Activated naive CD4-positive, alpha-beta T cell treated with anti-CD3 and anti-CD28 coated beads, Interleukin-2, amount 10 ng/mL, durations not matched to agents 7 days and 5 days (primary cell): ENCODE data around the gene MRGPRX4.
"Not testable (repeated sequence)": the region's sequence is repeated elsewhere in the genome, so short reads cannot be mapped to it uniquely, and the experiment has no call there.

ENCODE experiments used
- CTCF ChIA-PET: fragments of 350-600 bp; sonication (Branson Sonifier 250); formaldehyde crosslinking; loops from one replicate; lab custom pipeline; 2021; ENCODE audit warnings: antibody characterized with exemption; lab: Charles Lee
- DNase-seq: peaks from one replicate; pipeline ENCODE4 v3.0.0-alpha.2; 2020
- H3K27ac Mint-ChIP-seq: one replicate; pipeline ENCODE4 v1.8.0; 2021; ENCODE audit warnings: mild to moderate bottlenecking, moderate library complexity, mixed read lengths
- H3K27me3 Mint-ChIP-seq: one replicate; pipeline ENCODE4 v1.8.0; 2021; ENCODE audit warnings: mild to moderate bottlenecking, mixed read lengths
- H3K36me3 Mint-ChIP-seq: one replicate; pipeline ENCODE4 v1.8.0; 2021; ENCODE audit warnings: mixed read lengths
- H3K4me1 Mint-ChIP-seq: one replicate; pipeline ENCODE4 v1.8.0; 2021; ENCODE audit warnings: mixed read lengths
- H3K4me3 Mint-ChIP-seq: one replicate; pipeline ENCODE4 v1.8.0; 2021; ENCODE audit warnings: mild to moderate bottlenecking, moderate library complexity, mixed read lengths
- H3K9me3 Mint-ChIP-seq: one replicate; pipeline ENCODE4 v1.8.0; 2021; ENCODE audit warnings: mixed read lengths

The MRGPRX4 gene

GRCh38 chr11:18172666-18173065, at the start of gene MRGPRX4:
MRGPRX4 (plus strand) TSS chr11:18172837; CDS start chr11:18173257, 420 bp downstream.
- no peak within 1 kb of the TSS for H3K27ac Mint-ChIP-seq
- no peak within 1 kb of the TSS for H3K4me3 Mint-ChIP-seq
- DNase-seq = no peak
- CTCF ChIA-PET = no interaction called here
- H3K9me3 Mint-ChIP-seq = no peaks in the 10 kb centered on the region
- peaks cover 25% of the 10 kb centered on the region for H3K27me3 Mint-ChIP-seq
- H3K36me3 Mint-ChIP-seq = no peaks in the 10 kb centered on the region
- no peaks in the 10 kb centered on the region for H3K4me1 Mint-ChIP-seq

- H3K27me3 Mint-ChIP-seq = peaks cover 36% of the 10 kb centered on the region
- H3K36me3 Mint-ChIP-seq, H3K27ac Mint-ChIP-seq, CTCF ChIA-PET, DNase-seq, H3K4me1 Mint-ChIP-seq, H3K4me3 Mint-ChIP-seq, H3K9me3 Mint-ChIP-seq: not testable (repeated sequence)
Measured at GRCh38 chr11:18131115-18131514, 41.5 kb upstream of the MRGPRX4 start.

- H3K36me3 Mint-ChIP-seq = no peaks in the 10 kb centered on the region
- CTCF ChIA-PET = no interaction called here
- H3K27ac Mint-ChIP-seq = no peak within 1 kb of the TSS
- no peak for DNase-seq
- H3K9me3 Mint-ChIP-seq = no peaks in the 10 kb centered on the region
- H3K4me1 Mint-ChIP-seq = no peaks in the 10 kb centered on the region
- H3K4me3 Mint-ChIP-seq = no peak within 1 kb of the TSS
- H3K27me3 Mint-ChIP-seq = peaks cover 38% of the 10 kb centered on the region
Measured at GRCh38 chr11:18132341-18132740, 40.3 kb upstream of the MRGPRX4 start, which contains the start of gene MRGPRX3. MRGPRX3 (plus strand) TSS chr11:18132571; CDS start chr11:18137203, 4,632 bp downstream.

- Mint-ChIP-seq H3K27ac (no peak overlapping the region), H3K36me3 (no peaks in the 10 kb centered on the region), H3K9me3 (no peaks in the 10 kb centered on the region), H3K4me3 (no peak overlapping the region), H3K27me3 (peaks cover 33% of the 10 kb centered on the region), H3K4me1 (no peaks in the 10 kb centered on the region)
- CTCF ChIA-PET = no interaction called here
- DNase-seq = no peak
Measured at GRCh38 chr11:18135308-18135707, 37.3 kb upstream of the MRGPRX4 start.

GRCh38 chr11:18137186-18137800, 35.3 kb upstream of the MRGPRX4 start:
- H3K27me3 Mint-ChIP-seq = peaks cover 34% of the 10 kb centered on the region
- DNase-seq = no peak
- no peak overlapping the region for H3K27ac Mint-ChIP-seq
- CTCF ChIA-PET = no interaction called here
- H3K9me3 Mint-ChIP-seq = no peaks in the 10 kb centered on the region
- no peaks in the 10 kb centered on the region for H3K36me3 Mint-ChIP-seq
- no peak overlapping the region for H3K4me3 Mint-ChIP-seq
- H3K4me1 Mint-ChIP-seq = no peaks in the 10 kb centered on the region

GRCh38 chr11:18140145-18140544, 32.5 kb upstream of the MRGPRX4 start:
- CTCF ChIA-PET = no interaction called here
- Mint-ChIP-seq H3K36me3 (no peaks in the 10 kb centered on the region), H3K27ac (no peak overlapping the region), H3K4me3 (no peak overlapping the region), H3K4me1 (no peaks in the 10 kb centered on the region), H3K27me3 (peaks cover 18% of the 10 kb centered on the region), H3K9me3 (no peaks in the 10 kb centered on the region)
- no peak for DNase-seq

GRCh38 chr11:18144243-18144642, 28.4 kb upstream of the MRGPRX4 start:
- no peaks in the 10 kb centered on the region for H3K36me3 Mint-ChIP-seq
- no peak overlapping the region for H3K27ac Mint-ChIP-seq
- no peaks in the 10 kb centered on the region for H3K9me3 Mint-ChIP-seq
- H3K4me1 Mint-ChIP-seq = peaks cover 7% of the 10 kb centered on the region
- no peak for DNase-seq
- CTCF ChIA-PET = no interaction called here
- peaks cover 18% of the 10 kb centered on the region for H3K27me3 Mint-ChIP-seq
- no peak overlapping the region for H3K4me3 Mint-ChIP-seq

GRCh38 chr11:18145025-18145424, 27.6 kb upstream of the MRGPRX4 start:
- H3K4me3 Mint-ChIP-seq = no peak overlapping the region
- no peak for DNase-seq
- peaks cover 7% of the 10 kb centered on the region for H3K4me1 Mint-ChIP-seq
- CTCF ChIA-PET = interaction anchor here (1.1 kb wide), 1 partner anchor 29 kb away, joined by 3 read pairs; no protein-coding TSS in a partner anchor
- H3K27me3 Mint-ChIP-seq = peaks cover 12% of the 10 kb centered on the region
- H3K9me3 Mint-ChIP-seq = no peaks in the 10 kb centered on the region
- no peak overlapping the region for H3K27ac Mint-ChIP-seq
- no peaks in the 10 kb centered on the region for H3K36me3 Mint-ChIP-seq

GRCh38 chr11:18145837-18146236, 26.8 kb upstream of the MRGPRX4 start:
- Mint-ChIP-seq H3K4me1 (peaks cover 7% of the 10 kb centered on the region), H3K27ac (no peak overlapping the region), H3K36me3 (no peaks in the 10 kb centered on the region), H3K4me3 (no peak overlapping the region), H3K9me3 (no peaks in the 10 kb centered on the region), H3K27me3 (peaks cover 8% of the 10 kb centered on the region)
- no peak for DNase-seq
- CTCF ChIA-PET = interaction anchor here (1.1 kb wide), 1 partner anchor 30 kb away, joined by 3 read pairs; no protein-coding TSS in a partner anchor

- no peaks in the 10 kb centered on the region for H3K4me1 Mint-ChIP-seq
- H3K27ac Mint-ChIP-seq = no peak overlapping the region
- no peak for DNase-seq
- no peaks in the 10 kb centered on the region for H3K36me3 Mint-ChIP-seq
- H3K9me3 Mint-ChIP-seq = no peaks in the 10 kb centered on the region
- CTCF ChIA-PET = no interaction called here
- no peak overlapping the region for H3K4me3 Mint-ChIP-seq
- peaks cover 12% of the 10 kb centered on the region for H3K27me3 Mint-ChIP-seq
Measured at GRCh38 chr11:18151581-18151980, 21.1 kb upstream of the MRGPRX4 start.

GRCh38 chr11:18168372-18168771, 4.3 kb upstream of the MRGPRX4 start:
- DNase-seq = no peak
- CTCF ChIA-PET = no interaction called here
- no peak overlapping the region for H3K27ac Mint-ChIP-seq
- H3K27me3 Mint-ChIP-seq = peaks cover 22% of the 10 kb centered on the region
- H3K9me3 Mint-ChIP-seq = no peaks in the 10 kb centered on the region
- no peaks in the 10 kb centered on the region for H3K36me3 Mint-ChIP-seq
- no peak overlapping the region for H3K4me3 Mint-ChIP-seq
- H3K4me1 Mint-ChIP-seq = peaks cover 5% of the 10 kb centered on the region

- H3K36me3 Mint-ChIP-seq = no peaks in the 10 kb centered on the region
- no peak overlapping the region for H3K4me3 Mint-ChIP-seq
- peaks cover 23% of the 10 kb centered on the region for H3K27me3 Mint-ChIP-seq
- peak; percentile 25 for DNase-seq
- H3K9me3 Mint-ChIP-seq = no peaks in the 10 kb centered on the region
- H3K4me1 Mint-ChIP-seq = no peaks in the 10 kb centered on the region
- H3K27ac Mint-ChIP-seq = no peak overlapping the region
- CTCF ChIA-PET = interaction anchor here (0.6 to 1.3 kb wide), 3 partner anchors 32 to 589 kb away, joined by 3 to 5 read pairs (median 3); no protein-coding TSS in a partner anchor
Measured at GRCh38 chr11:18171377-18172000, 1.1 kb upstream of the MRGPRX4 start.

- H3K4me3 Mint-ChIP-seq = no peak overlapping the region
Measured at GRCh38 chr11:18173225-18173866, 709 bp downstream of the MRGPRX4 start.

GRCh38 chr11:18188796-18189195, 16.2 kb downstream of the MRGPRX4 start:
- no peaks in the 10 kb centered on the region for H3K9me3 Mint-ChIP-seq
- CTCF ChIA-PET = no interaction called here

More at GRCh38 chr11:18173225-18173866, 709 bp downstream of the MRGPRX4 start:
- CTCF ChIA-PET = no interaction called here
- Mint-ChIP-seq H3K27me3 (peaks cover 28% of the 10 kb centered on the region), H3K4me1 (no peaks in the 10 kb centered on the region), H3K9me3 (no peaks in the 10 kb centered on the region), H3K36me3 (no peaks in the 10 kb centered on the region), H3K27ac (no peak overlapping the region)
- no peak for DNase-seq

More at GRCh38 chr11:18188796-18189195, 16.2 kb downstream of the MRGPRX4 start:
- no peak for DNase-seq
- H3K27me3 Mint-ChIP-seq = peaks cover 12% of the 10 kb centered on the region
- H3K27ac Mint-ChIP-seq = no peak overlapping the region
- H3K4me3 Mint-ChIP-seq = no peak overlapping the region
- no peaks in the 10 kb centered on the region for H3K36me3 Mint-ChIP-seq
- no peaks in the 10 kb centered on the region for H3K4me1 Mint-ChIP-seq
